Measurements from ENCODE around the gene INTS7. TPM values are rescaled to one million over a fixed set of nuclear protein-coding genes. Genes with fewer than 3 reads are reported as not detected.

The INTS7 gene
- total and polyA plus RNA-seq, 2 experiments from 2014 or later, result 10.9 to 34.0 TPM

GRCh38 chr1:211912844-211913432 lies 122.4 kb downstream of the INTS7 start:
- H3K4me2 ChIP-seq, result no peak overlapping the region
- H3F3A ChIP-seq (replicated peaks; ENCODE audit: low read depth), result no peaks in the 10 kb centered on the region
- Mint-ChIP-seq H3K4me3 (no peak overlapping the region), H3K27me3 (ENCODE audit: insufficient read depth, low read depth, poor library complexity) (peaks cover 6% of the 10 kb centered on the region), H3K27ac (no peak overlapping the region), H3K4me1 (no peaks in the 10 kb centered on the region), H3K9me3 (peaks cover 7% of the 10 kb centered on the region), H3K36me3 (ENCODE audit: low read depth) (no peaks in the 10 kb centered on the region)
- no peaks in the 10 kb centered on the region for H3K4me1 ChIP-seq (ENCODE audit: insufficient read depth)
- DNase-seq (ENCODE audit: low spot score), result no peak
- no peak overlapping the region for H2AFZ ChIP-seq
- H3K27me3 ChIP-seq (ENCODE audit: insufficient read depth), result no peaks in the 10 kb centered on the region
- TF ChIP-seq CTCF (conservative IDR thresholded peaks at IDR 0.05; ENCODE audit: low read depth in 2 of 2) (no peak), EZH2 (IDR thresholded peaks at IDR 0.05; ENCODE audit: low read depth, unreplicated experiment) (no peak), ZNF462 (CRISPR knock-in tag; IDR thresholded peaks at IDR 0.05) (no peak), CREB1 (CRISPR knock-in tag; IDR thresholded peaks at IDR 0.05; ENCODE audit: low read depth) (no peak), ETS1 (IDR thresholded peaks at IDR 0.05) (no peak), JUNB (IDR thresholded peaks at IDR 0.05; ENCODE audit: unreplicated experiment) (no peak)
- H3K79me2 ChIP-seq (replicated peaks; ENCODE audit: insufficient read depth), result no peaks in the 10 kb centered on the region
- H3K36me3 ChIP-seq (ENCODE audit: insufficient read depth), result no peaks in the 10 kb centered on the region
- H3K9me2 ChIP-seq (ENCODE audit: insufficient read depth), result no peaks in the 10 kb centered on the region; the same call in 1 of the 2 replicates
- H3K4me3 ChIP-seq, result no peak overlapping the region
- H4K20me1 ChIP-seq (replicated peaks; ENCODE audit: insufficient read depth), result no peaks in the 10 kb centered on the region
- no peak overlapping the region for H3K27ac ChIP-seq (ENCODE audit: low read depth)
- no peak for ATAC-seq

All from GM23338 (cell line).